ENCODE results near the gene MAGI1.

The MAGI1 gene

DNA sequence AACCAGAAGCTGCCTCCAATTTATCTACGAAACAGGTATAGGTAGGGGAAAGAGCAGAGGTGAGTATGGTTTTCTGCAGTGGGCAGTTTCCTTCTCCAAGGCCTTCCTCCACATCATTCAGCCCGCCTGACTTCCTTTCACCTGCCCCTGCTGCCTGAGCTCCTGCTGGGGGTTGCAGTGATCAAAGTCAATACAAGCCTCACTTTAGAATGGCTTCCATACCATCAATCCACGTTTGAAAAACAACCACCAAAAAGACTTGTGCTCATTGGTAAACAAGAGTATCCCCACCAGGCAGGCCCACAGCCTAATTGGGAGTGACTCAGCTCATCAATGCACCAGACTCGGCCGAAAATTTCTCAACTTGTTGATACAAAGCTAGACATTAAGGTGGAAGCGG is 159.9 kb downstream of the MAGI1 start:
- peak overlapping the region; percentile 15 for H3K4me3 ChIP-seq (ENCODE audit: low read length)
- H3K9ac ChIP-seq (ENCODE audit: low read length) = no peak overlapping the region
- no peaks in the 10 kb centered on the region for H3K9me3 ChIP-seq (ENCODE audit: control insufficient read depth, low read depth, low read length)
- peaks cover 17% of the 10 kb centered on the region for H3K4me1 ChIP-seq (ENCODE audit: control insufficient read depth, low read depth, low read length)
- H3K27ac ChIP-seq (ENCODE audit: low read length) = no peak overlapping the region
- no peaks in the 10 kb centered on the region for H3K36me3 ChIP-seq (ENCODE audit: control insufficient read depth, low read depth, low read length)
- no peaks in the 10 kb centered on the region for H3K27me3 ChIP-seq (ENCODE audit: control insufficient read depth, insufficient read depth, low read length)

DNA sequence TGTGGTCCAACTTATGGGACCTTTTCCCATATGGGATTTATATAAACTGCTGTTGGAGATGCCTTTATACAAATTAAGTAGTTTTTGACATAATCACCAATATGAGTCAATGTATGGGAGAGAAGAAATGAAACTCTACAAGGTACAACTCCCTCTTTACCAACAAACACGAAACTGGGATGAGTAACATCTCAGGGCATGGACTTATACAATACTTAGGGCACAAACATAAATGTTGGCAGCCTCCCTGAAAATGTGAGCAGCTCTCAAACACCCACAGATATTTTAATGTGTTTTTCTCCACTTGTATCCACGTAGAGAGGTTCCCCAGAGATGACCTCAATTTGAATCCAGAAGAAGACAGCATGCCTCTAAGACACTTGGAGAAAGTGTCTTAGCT is 161.6 kb downstream of the MAGI1 start:
- Histone ChIP-seq H3K4me1 (ENCODE audit: control insufficient read depth, low read depth, low read length) (peaks cover 13% of the 10 kb centered on the region), H3K9ac (ENCODE audit: low read length) (no peak overlapping the region), H3K27me3 (ENCODE audit: control insufficient read depth, insufficient read depth, low read length) (no peaks in the 10 kb centered on the region), H3K4me3 (ENCODE audit: low read length) (no peak overlapping the region), H3K27ac (ENCODE audit: low read length) (no peak overlapping the region), H3K9me3 (ENCODE audit: control insufficient read depth, low read depth, low read length) (no peaks in the 10 kb centered on the region), H3K36me3 (ENCODE audit: control insufficient read depth, low read depth, low read length) (no peaks in the 10 kb centered on the region)

- no peak overlapping the region for H3K4me3 ChIP-seq (ENCODE audit: low read length)
- H3K4me1 ChIP-seq (ENCODE audit: control insufficient read depth, low read depth, low read length) = peaks cover 17% of the 10 kb centered on the region
- H3K27me3 ChIP-seq (ENCODE audit: control insufficient read depth, insufficient read depth, low read length) = no peaks in the 10 kb centered on the region
- H3K36me3 ChIP-seq (ENCODE audit: control insufficient read depth, low read depth, low read length) = no peaks in the 10 kb centered on the region
- H3K9ac ChIP-seq (ENCODE audit: low read length) = no peak overlapping the region
- H3K27ac ChIP-seq (ENCODE audit: low read length) = no peak overlapping the region
- no peaks in the 10 kb centered on the region for H3K9me3 ChIP-seq (ENCODE audit: control insufficient read depth, low read depth, low read length)
Measured at GRCh38 chr3:65876028-65876420, 162.7 kb downstream of the MAGI1 start.

GRCh38 chr3:65875393-65876027 is 163.2 kb downstream of the MAGI1 start:
- Histone ChIP-seq H3K4me1 (ENCODE audit: control insufficient read depth, low read depth, low read length) (peaks cover 17% of the 10 kb centered on the region), H3K9me3 (ENCODE audit: control insufficient read depth, low read depth, low read length) (no peaks in the 10 kb centered on the region), H3K27me3 (ENCODE audit: control insufficient read depth, insufficient read depth, low read length) (no peaks in the 10 kb centered on the region), H3K9ac (ENCODE audit: low read length) (no peak overlapping the region), H3K4me3 (ENCODE audit: low read length) (no peak overlapping the region), H3K36me3 (ENCODE audit: control insufficient read depth, low read depth, low read length) (no peaks in the 10 kb centered on the region), H3K27ac (ENCODE audit: low read length) (no peak overlapping the region)

DNA sequence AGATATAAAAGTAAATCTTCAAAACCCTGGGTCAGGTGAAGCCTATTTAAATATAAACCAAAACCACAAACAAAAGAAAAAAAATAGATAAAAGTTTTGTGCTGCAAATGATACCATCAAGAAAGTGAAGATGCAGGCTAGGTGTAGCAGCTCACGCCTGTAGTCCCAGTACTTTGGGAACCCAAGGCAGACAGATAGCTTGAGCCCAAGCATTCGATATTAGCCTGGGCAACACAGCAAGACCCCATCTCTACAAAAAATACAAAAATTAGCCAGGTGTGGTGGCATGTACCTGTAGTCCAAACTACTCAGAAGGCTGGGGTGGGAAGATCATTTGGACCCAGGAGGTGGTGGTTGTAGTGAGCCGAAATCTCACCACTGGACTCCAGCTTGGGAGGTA is 164.8 kb downstream of the MAGI1 start:
- Histone ChIP-seq H3K4me1 (ENCODE audit: control insufficient read depth, low read depth, low read length) (peaks cover 11% of the 10 kb centered on the region), H3K36me3 (ENCODE audit: control insufficient read depth, low read depth, low read length) (no peaks in the 10 kb centered on the region), H3K27ac (ENCODE audit: low read length) (no peak overlapping the region), H3K4me3 (ENCODE audit: low read length) (no peak overlapping the region), H3K27me3 (ENCODE audit: control insufficient read depth, insufficient read depth, low read length) (no peaks in the 10 kb centered on the region), H3K9ac (ENCODE audit: low read length) (no peak overlapping the region), H3K9me3 (ENCODE audit: control insufficient read depth, low read depth, low read length) (no peaks in the 10 kb centered on the region)

- Histone ChIP-seq H3K36me3 (ENCODE audit: control insufficient read depth, low read depth, low read length) (no peaks in the 10 kb centered on the region), H3K27ac (ENCODE audit: low read length) (no peak overlapping the region), H3K9ac (ENCODE audit: low read length) (no peak overlapping the region), H3K4me3 (ENCODE audit: low read length) (no peak overlapping the region), H3K27me3 (ENCODE audit: control insufficient read depth, insufficient read depth, low read length) (no peaks in the 10 kb centered on the region), H3K9me3 (ENCODE audit: control insufficient read depth, low read depth, low read length) (no peaks in the 10 kb centered on the region), H3K4me1 (ENCODE audit: control insufficient read depth, low read depth, low read length) (peaks cover 7% of the 10 kb centered on the region)
Measured at GRCh38 chr3:65873028-65873427, 165.7 kb downstream of the MAGI1 start.

- H3K4me1 ChIP-seq (ENCODE audit: control insufficient read depth, low read depth, low read length) = peaks cover 7% of the 10 kb centered on the region
- H3K27ac ChIP-seq (ENCODE audit: low read length) = no peak overlapping the region
- no peaks in the 10 kb centered on the region for H3K9me3 ChIP-seq (ENCODE audit: control insufficient read depth, low read depth, low read length)
- H3K9ac ChIP-seq (ENCODE audit: low read length) = no peak overlapping the region
- H3K4me3 ChIP-seq (ENCODE audit: low read length) = no peak overlapping the region
- H3K36me3 ChIP-seq (ENCODE audit: control insufficient read depth, low read depth, low read length) = no peaks in the 10 kb centered on the region
- H3K27me3 ChIP-seq (ENCODE audit: control insufficient read depth, insufficient read depth, low read length) = no peaks in the 10 kb centered on the region
Measured at GRCh38 chr3:65871305-65872141, 167.2 kb downstream of the MAGI1 start.

DNA sequence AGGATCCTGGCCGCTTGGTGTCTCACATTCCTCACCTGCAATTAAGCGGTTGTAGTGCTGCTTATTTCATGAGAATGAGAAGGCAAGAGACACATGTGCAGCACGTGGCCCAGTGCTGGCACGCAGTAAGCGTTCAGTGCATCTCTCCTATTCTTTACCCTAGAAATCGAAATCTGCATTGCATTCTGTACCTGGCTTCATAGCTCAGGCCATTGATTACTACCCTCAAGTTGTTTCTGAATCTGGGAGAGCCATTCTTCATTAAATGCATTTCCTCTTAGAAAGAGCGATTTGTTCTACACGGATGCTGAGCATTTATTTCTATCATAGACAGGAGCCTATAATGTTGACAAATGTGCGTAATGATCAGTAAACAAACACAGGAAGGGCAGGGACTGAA is 168.9 kb downstream of the MAGI1 start:
- no peak overlapping the region for H3K9ac ChIP-seq (ENCODE audit: low read length)
- no peak overlapping the region for H3K4me3 ChIP-seq (ENCODE audit: low read length)
- peaks cover 7% of the 10 kb centered on the region for H3K4me1 ChIP-seq (ENCODE audit: control insufficient read depth, low read depth, low read length)
- no peak overlapping the region for H3K27ac ChIP-seq (ENCODE audit: low read length)
- no peaks in the 10 kb centered on the region for H3K27me3 ChIP-seq (ENCODE audit: control insufficient read depth, insufficient read depth, low read length)
- no peaks in the 10 kb centered on the region for H3K9me3 ChIP-seq (ENCODE audit: control insufficient read depth, low read depth, low read length)
- no peaks in the 10 kb centered on the region for H3K36me3 ChIP-seq (ENCODE audit: control insufficient read depth, low read depth, low read length)

GRCh38 chr3:65867463-65868210 is 171.1 kb downstream of the MAGI1 start:
- no peaks in the 10 kb centered on the region for H3K27me3 ChIP-seq (ENCODE audit: control insufficient read depth, insufficient read depth, low read length)
- no peaks in the 10 kb centered on the region for H3K36me3 ChIP-seq (ENCODE audit: control insufficient read depth, low read depth, low read length)
- H3K9ac ChIP-seq (ENCODE audit: low read length) = no peak overlapping the region
- no peaks in the 10 kb centered on the region for H3K9me3 ChIP-seq (ENCODE audit: control insufficient read depth, low read depth, low read length)
- peaks cover 7% of the 10 kb centered on the region for H3K4me1 ChIP-seq (ENCODE audit: control insufficient read depth, low read depth, low read length)
- no peak overlapping the region for H3K27ac ChIP-seq (ENCODE audit: low read length)
- H3K4me3 ChIP-seq (ENCODE audit: low read length) = no peak overlapping the region

DNA sequence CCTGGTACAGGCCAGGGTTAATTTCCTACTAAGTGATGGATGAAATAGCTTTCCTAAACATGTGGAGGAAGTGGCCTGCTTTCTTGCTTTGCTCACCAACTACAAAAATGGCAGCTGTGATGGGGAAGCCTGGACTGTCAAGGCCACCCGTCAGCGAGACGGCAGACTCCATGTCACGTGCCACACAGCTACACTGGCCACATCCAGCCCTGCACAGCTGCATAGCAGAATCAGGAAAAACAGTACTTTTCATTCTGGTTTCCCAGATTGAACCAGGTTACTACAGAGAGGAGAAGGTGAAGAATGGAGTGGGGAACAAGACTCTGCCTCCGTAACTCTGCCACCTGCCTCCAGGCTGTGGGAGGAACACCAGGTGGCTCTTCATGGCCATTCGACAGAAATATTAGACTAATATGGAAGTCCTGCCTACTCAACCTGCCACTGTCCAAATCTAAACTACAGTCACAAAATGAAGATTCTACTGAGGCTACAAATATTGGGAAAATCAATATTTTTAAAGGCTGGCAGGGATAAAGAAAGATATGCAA is 174.3 kb downstream of the MAGI1 start:
- H3K9ac ChIP-seq (ENCODE audit: low read length) = no peak overlapping the region
- no peaks in the 10 kb centered on the region for H3K27me3 ChIP-seq (ENCODE audit: control insufficient read depth, insufficient read depth, low read length)
- H3K9me3 ChIP-seq (ENCODE audit: control insufficient read depth, low read depth, low read length) = no peaks in the 10 kb centered on the region
- H3K4me3 ChIP-seq (ENCODE audit: low read length) = no peak overlapping the region
- no peaks in the 10 kb centered on the region for H3K36me3 ChIP-seq (ENCODE audit: control insufficient read depth, low read depth, low read length)
- no peaks in the 10 kb centered on the region for H3K4me1 ChIP-seq (ENCODE audit: control insufficient read depth, low read depth, low read length)
- no peak overlapping the region for H3K27ac ChIP-seq (ENCODE audit: low read length)

- Histone ChIP-seq H3K9ac (ENCODE audit: low read length) (no peak overlapping the region), H3K27me3 (ENCODE audit: control insufficient read depth, insufficient read depth, low read length) (no peaks in the 10 kb centered on the region), H3K36me3 (ENCODE audit: control insufficient read depth, low read depth, low read length) (no peaks in the 10 kb centered on the region), H3K9me3 (ENCODE audit: control insufficient read depth, low read depth, low read length) (no peaks in the 10 kb centered on the region), H3K27ac (ENCODE audit: low read length) (no peak overlapping the region), H3K4me1 (ENCODE audit: control insufficient read depth, low read depth, low read length) (no peaks in the 10 kb centered on the region), H3K4me3 (ENCODE audit: low read length) (no peak overlapping the region)
Measured at GRCh38 chr3:65861718-65862117, 177.0 kb downstream of the MAGI1 start.
